DND-41 (cell line): ENCODE data around the gene IGF2.

Experiments
- CTCF ChIP-seq: IDR thresholded peaks from 2 replicates; pipeline ENCODE4 v1.5.1; 2012; ENCODE audit warnings: borderline replicate concordance, low read length, moderate library complexity, mild to moderate bottlenecking; ENCODE audit not compliant: poor library complexity, severe bottlenecking; ENCODE audit errors: extremely low read depth
- EZH2 ChIP-seq: IDR thresholded peaks from 3 replicates; pipeline ENCODE4 v1.6.1; 2012; ENCODE audit warnings: borderline replicate concordance, low read depth, mild to moderate bottlenecking, moderate library complexity, low read length, inconsistent platforms; ENCODE audit not compliant: severe bottlenecking

- TF ChIP-seq CTCF (no peak), EZH2 (no peak)
These were observed 15.6 kb downstream of the IGF2 start for GRCh38 chr11:2123628-2123960.
